ENCODE measurements around the gene ADCY9. TPM values are rescaled to one million over a fixed set of nuclear protein-coding genes. Genes with fewer than 3 reads are reported as not detected.

Gene ADCY9
- total RNA-seq, 1 experiment from 2014 or later, result 7.0 TPM

DNA sequence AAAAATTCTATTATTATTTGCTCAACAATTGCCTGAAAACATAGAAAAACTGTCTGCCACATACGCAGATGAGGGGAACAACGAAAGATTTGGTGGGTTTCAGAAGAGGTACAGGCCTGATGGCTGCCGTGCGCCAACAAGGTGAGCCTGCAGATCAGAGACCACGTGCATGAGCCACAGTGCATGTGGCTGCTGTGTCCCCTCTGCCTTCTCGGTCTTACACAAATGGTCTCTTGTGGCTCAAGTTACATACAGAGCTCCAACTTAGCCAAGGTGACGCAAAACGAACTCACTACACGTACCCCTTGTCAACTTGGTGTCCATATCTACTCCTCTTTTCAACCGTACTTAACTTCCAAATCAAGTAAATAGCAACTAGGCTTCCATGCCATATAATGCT lies 82.3 kb downstream of the ADCY9 start:
- ChIA-PET POLR2A (ENCODE audit: low non-redundant PET) (no interaction called here), CTCF (no interaction called here)
- TF ChIP-seq, protein P1, sequence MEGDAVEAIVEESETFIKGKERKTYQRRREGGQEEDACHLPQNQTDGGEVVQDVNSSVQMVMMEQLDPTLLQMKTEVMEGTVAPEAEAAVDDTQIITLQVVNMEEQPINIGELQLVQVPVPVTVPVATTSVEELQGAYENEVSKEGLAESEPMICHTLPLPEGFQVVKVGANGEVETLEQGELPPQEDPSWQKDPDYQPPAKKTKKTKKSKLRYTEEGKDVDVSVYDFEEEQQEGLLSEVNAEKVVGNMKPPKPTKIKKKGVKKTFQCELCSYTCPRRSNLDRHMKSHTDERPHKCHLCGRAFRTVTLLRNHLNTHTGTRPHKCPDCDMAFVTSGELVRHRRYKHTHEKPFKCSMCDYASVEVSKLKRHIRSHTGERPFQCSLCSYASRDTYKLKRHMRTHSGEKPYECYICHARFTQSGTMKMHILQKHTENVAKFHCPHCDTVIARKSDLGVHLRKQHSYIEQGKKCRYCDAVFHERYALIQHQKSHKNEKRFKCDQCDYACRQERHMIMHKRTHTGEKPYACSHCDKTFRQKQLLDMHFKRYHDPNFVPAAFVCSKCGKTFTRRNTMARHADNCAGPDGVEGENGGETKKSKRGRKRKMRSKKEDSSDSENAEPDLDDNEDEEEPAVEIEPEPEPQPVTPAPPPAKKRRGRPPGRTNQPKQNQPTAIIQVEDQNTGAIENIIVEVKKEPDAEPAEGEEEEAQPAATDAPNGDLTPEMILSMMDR (conservative IDR thresholded peaks at IDR 0.05; ENCODE audit: low read depth, low read length), result no peak
- no peak for TF ChIP-seq EZH2 (IDR thresholded peaks at IDR 0.05; ENCODE audit: borderline replicate concordance, low read depth, low read length, poor library complexity, severe bottlenecking)
- H3K27ac ChIP-seq (ENCODE audit: low read depth, low read length, poor library complexity, severe bottlenecking), result no peak overlapping the region
- no peak overlapping the region for H3K4me3 ChIP-seq (ENCODE audit: low read depth, low read length, poor library complexity, severe bottlenecking)
- intact Hi-C loops (cut with micrococcal nuclease; ENCODE audit: unreplicated experiment), result no loop called here
- DNase-seq (ENCODE audit: low spot score), result no peak
- no peaks in the 10 kb centered on the region for H3K4me1 ChIP-seq (ENCODE audit: insufficient read depth, low read length, poor library complexity, severe bottlenecking)
- BruUV-seq (replicated peaks), result no TSS peak
- H3K9me3 ChIP-seq (ENCODE audit: low read depth, low read length, poor library complexity, severe bottlenecking), result no peaks in the 10 kb centered on the region
- no peaks in the 10 kb centered on the region for H3K36me3 ChIP-seq (ENCODE audit: insufficient read depth, low read length, poor library complexity, severe bottlenecking)
- H3K27me3 ChIP-seq (replicated peaks; ENCODE audit: insufficient read depth, low read depth, low read length, poor library complexity), result no peaks in the 10 kb centered on the region

DNA sequence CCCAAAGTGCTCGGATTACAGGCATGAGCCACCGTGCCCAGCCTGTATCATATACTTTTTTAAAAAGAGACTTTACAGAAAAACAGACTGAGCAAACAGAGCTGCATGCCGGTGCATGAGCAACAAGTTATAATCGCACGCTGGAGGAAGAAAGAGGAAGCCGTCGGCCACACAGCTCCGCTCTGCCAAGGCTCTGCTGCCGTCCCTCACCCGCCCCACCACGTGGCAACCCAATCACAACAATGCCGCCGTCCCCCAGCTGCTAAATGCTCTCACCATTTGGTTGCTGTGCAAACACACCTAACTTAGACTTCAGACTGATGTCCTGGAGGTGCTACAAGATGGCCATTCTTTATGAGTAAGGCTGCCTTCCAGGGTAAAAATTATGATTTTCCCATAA lies 83.5 kb downstream of the ADCY9 start:
- CTCF ChIA-PET, result no interaction called here

DNA sequence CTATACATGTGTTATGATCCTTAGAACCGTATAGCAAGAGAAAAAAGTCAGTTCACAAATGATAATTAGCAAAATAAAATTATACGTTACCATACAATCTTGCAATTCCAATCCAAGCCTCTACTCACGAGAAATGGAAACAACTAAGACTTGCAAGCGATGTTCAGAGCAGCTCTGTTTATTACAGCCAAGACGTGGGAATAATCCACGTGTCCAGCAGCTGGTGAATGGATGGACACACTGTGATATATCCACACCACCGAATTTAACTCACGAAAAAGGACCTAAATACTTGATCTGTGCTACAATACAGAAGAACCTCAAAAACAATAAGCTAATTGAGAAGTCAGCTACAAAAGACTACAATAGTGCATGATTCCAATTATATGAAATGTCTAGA lies 88.1 kb downstream of the ADCY9 start:
- no peaks in the 10 kb centered on the region for H3K9me3 ChIP-seq (ENCODE audit: low read depth, low read length, poor library complexity, severe bottlenecking)
- intact Hi-C loops (cut with micrococcal nuclease; ENCODE audit: unreplicated experiment), result no loop called here
- no peak overlapping the region for H3K27ac ChIP-seq (ENCODE audit: low read depth, low read length, poor library complexity, severe bottlenecking)
- H3K4me1 ChIP-seq (ENCODE audit: insufficient read depth, low read length, poor library complexity, severe bottlenecking), result no peaks in the 10 kb centered on the region
- no peak for TF ChIP-seq EZH2 (IDR thresholded peaks at IDR 0.05; ENCODE audit: borderline replicate concordance, low read depth, low read length, poor library complexity, severe bottlenecking)
- TF ChIP-seq, protein P1 (conservative IDR thresholded peaks at IDR 0.05; ENCODE audit: low read depth, low read length), result no peak
- CTCF ChIA-PET, result no interaction called here
- H3K36me3 ChIP-seq (ENCODE audit: insufficient read depth, low read length, poor library complexity, severe bottlenecking), result no peaks in the 10 kb centered on the region
- H3K27me3 ChIP-seq (replicated peaks; ENCODE audit: insufficient read depth, low read depth, low read length, poor library complexity), result no peaks in the 10 kb centered on the region
- POLR2A ChIA-PET (ENCODE audit: low non-redundant PET), result interaction anchor here (0.7 kb wide), 1 partner anchor 294 kb away, joined by 3 read pairs; no protein-coding TSS in a partner anchor
- no peak overlapping the region for H3K4me3 ChIP-seq (ENCODE audit: low read depth, low read length, poor library complexity, severe bottlenecking)
- BruUV-seq (replicated peaks), result no TSS peak
- DNase-seq (ENCODE audit: low spot score), result no peak

More for the DNA sequence above, 83.5 kb downstream of the ADCY9 start:
- Histone ChIP-seq H3K36me3 (ENCODE audit: insufficient read depth, low read length, poor library complexity, severe bottlenecking) (no peaks in the 10 kb centered on the region), H3K9me3 (ENCODE audit: low read depth, low read length, poor library complexity, severe bottlenecking) (no peaks in the 10 kb centered on the region), H3K27me3 (replicated peaks; ENCODE audit: insufficient read depth, low read depth, low read length, poor library complexity) (no peaks in the 10 kb centered on the region), H3K4me1 (ENCODE audit: insufficient read depth, low read length, poor library complexity, severe bottlenecking) (no peaks in the 10 kb centered on the region), H3K4me3 (ENCODE audit: low read depth, low read length, poor library complexity, severe bottlenecking) (no peak overlapping the region), H3K27ac (ENCODE audit: low read depth, low read length, poor library complexity, severe bottlenecking) (no peak overlapping the region)
- intact Hi-C loops (cut with micrococcal nuclease; ENCODE audit: unreplicated experiment), result no loop called here
- no peak for TF ChIP-seq EZH2 (IDR thresholded peaks at IDR 0.05; ENCODE audit: borderline replicate concordance, low read depth, low read length, poor library complexity, severe bottlenecking)
- TF ChIP-seq, protein P1 (conservative IDR thresholded peaks at IDR 0.05; ENCODE audit: low read depth, low read length), result no peak
- POLR2A ChIA-PET (ENCODE audit: low non-redundant PET), result interaction anchor here (0.7 kb wide), 1 partner anchor 21 kb away, joined by 5 read pairs; no protein-coding TSS in a partner anchor
- BruUV-seq (replicated peaks), result no TSS peak
- DNase-seq (ENCODE audit: low spot score), result no peak

Data from A673 (cell line).